HG02759 (cell line): ENCODE measurements around the gene RSPRY1.
"Not testable (repeated sequence)": the region's sequence is repeated elsewhere in the genome, so short reads cannot be mapped to it uniquely, and the experiment has no call there.

Experiments
- ATAC-seq: cut with Tn5 transposase; IDR thresholded peaks from one replicate; pipeline ENCODE4 v1.9.1; 2021; ENCODE audit warnings: mild to moderate bottlenecking, moderate library complexity; ENCODE audit not compliant: unreplicated experiment

Gene RSPRY1

DNA sequence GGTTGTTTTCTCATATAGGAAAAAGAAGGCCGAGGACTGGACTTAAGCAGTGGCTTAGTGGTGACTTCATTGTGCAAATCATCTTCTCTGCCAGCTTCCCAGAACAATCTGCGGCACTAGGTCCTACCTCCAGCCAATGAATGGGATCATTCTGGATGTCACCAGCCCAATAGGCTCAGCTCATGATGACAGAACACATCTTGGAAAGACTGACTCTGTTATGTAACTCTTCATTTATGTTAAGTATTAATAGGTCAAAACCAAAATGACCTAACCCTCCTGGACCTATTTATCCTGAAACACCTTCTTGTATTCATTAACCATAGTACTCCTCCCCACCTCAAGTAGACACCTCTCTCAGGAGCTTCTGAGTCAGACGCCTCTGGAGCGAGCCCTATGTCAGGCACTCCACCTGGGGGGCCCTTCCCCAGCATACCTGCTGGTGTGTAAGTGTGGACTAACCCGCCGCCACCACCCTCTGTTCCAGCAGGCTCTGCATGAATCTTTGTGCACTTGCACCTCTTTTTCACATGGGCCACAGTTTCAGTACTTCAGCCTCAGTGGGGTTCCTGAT is 66.1 kb downstream of the RSPRY1 start:
- no peak for ATAC-seq

DNA sequence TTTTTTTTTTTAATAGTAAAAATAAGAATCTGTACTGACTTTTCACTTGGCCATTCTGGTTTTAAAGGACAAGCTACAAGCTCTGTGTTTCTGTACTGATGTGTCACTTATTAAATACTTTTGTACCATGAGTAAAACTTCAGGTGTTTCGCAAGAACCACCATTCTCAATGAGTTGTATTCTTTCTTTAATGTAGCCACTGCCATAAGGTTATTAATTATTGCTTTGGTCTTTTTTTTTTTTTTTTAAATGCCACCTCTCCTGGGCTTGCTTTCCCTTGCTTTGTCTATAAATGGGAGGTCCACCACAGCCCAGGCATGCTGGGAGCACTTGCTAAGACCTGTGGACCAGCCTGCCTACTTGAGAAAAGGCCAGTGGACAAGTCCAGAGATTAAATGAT is 67.3 kb downstream of the RSPRY1 start:
- ATAC-seq, result no peak

- no peak for ATAC-seq
Observed at GRCh38 chr16:57255686-57256415, 69.7 kb downstream of the RSPRY1 start.

- ATAC-seq, result no peak
Observed at GRCh38 chr16:57256601-57257395, 70.7 kb downstream of the RSPRY1 start.

DNA sequence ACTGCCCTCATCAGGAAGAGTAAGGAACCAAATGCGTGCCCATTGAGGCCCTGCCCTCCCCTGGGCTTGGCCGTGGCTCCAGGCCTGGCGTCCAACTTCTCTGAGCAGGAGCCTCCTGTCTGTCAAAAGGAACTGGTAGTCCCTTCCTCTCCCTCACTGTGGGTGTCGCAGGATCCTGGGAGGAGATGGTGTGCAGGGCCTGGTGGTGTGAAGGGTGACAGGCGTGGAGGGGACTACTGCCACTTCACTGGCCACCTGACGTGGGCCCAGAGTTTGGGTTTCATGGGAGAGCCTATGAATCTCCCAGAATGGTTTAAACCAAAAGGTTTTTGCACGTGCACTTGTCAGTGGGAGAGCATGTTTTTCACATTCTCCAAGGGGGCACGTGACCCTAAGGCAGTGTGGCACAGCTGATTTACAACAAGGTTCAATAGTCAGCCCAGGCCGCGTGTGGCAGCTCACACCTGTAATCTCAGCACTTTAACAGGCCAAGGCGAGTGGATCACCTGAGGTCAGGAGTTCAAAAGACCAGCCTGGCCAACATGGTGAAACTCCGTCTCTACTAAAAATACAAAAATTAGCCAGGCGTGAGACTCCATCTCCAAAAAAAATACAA is 71.4 kb downstream of the RSPRY1 start:
- no peak for ATAC-seq

GRCh38 chr16:57258226-57258909 is 72.2 kb downstream of the RSPRY1 start:
- ATAC-seq, result no peak

- no peak for ATAC-seq
Observed at GRCh38 chr16:57258910-57259475, 72.9 kb downstream of the RSPRY1 start.

DNA sequence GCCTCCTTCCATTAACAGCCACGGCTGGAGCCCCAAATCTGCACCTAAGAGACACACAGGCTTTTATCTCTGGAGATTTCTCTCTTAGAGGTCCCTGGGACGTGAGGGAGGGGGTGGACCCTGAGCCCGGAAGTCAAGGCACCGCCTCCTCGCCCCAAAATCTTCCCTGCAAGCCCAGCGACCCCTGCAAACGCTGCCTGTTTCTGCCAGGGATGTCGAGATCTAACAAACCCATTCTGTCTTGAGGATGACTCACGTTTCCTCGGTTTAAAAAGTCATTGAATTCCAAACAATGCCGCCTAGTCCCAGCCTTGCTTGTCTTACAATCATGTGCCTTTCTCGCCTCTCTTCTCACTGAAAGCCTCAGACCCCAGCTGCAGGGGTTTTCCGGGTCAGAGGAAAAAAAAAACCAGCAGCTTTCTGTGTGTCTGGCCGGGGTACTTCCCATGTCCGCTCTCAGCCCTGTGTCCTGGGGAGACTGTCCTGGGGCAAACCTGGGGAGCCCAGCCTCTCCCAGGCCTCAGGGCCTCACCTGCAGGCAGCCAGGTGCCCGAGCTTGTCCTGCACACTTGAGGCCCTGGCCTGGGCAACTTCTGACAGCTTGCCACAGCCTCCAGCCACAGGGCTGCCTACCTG is 74.3 kb downstream of the RSPRY1 start:
- ATAC-seq, result no peak

DNA sequence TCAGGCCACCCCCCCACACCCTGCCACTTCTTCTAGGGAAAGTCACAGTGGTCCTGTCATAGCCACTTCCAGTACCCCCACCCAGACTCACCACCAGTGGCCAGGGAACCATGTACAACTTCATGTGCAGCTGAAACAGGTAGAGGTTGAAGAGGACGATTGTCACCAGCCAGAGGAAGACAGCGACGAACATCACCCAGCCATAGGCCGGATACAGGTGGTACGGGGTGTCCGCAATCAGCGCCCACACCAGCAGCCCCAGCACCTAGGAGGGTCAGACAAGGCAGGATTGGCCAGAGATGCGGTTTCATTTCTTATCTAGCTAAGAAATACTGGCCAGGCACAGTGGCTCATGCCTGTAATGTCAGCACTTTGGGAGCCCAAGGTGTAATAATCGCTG is 75.7 kb downstream of the RSPRY1 start:
- no peak for ATAC-seq

GRCh38 chr16:57262841-57263540 is 76.9 kb downstream of the RSPRY1 start:
- ATAC-seq, result no peak

GRCh38 chr16:57263541-57264351 is 77.6 kb downstream of the RSPRY1 start:
- no peak for ATAC-seq

GRCh38 chr16:57264381-57264780 is 78.3 kb downstream of the RSPRY1 start:
- no peak for ATAC-seq

DNA sequence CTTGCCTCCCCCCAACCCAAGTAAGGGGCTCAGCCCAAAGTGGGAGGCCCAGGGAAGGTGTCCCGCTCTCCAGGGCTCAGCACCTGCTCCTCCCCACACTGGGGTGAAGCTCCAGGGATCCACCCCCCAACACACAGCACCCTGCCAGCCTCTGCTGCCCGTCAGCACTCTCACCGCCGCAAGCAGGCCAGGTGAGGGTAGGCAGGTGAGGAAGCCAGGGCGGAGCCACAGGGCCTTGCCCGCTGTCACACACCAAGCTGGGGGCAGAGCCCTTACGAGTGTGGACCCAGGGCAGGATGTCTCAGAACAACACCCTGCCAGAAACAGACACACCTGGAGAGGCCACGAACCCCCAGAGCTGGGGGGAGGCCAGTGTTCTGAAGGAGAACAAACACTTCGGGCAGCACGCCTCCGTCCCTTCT is 78.8 kb downstream of the RSPRY1 start:
- ATAC-seq, result no peak

- no peak for ATAC-seq
Observed at GRCh38 chr16:57265850-57266530, 79.9 kb downstream of the RSPRY1 start.

GRCh38 chr16:57266531-57267260 is 80.6 kb downstream of the RSPRY1 start:
- ATAC-seq, result no peak

- not testable (repeated sequence) for ATAC-seq
Observed at GRCh38 chr16:57267343-57267742, 81.2 kb downstream of the RSPRY1 start.
